ENCODE measurements around the gene ZSCAN21.

ZSCAN21 gene

DNA sequence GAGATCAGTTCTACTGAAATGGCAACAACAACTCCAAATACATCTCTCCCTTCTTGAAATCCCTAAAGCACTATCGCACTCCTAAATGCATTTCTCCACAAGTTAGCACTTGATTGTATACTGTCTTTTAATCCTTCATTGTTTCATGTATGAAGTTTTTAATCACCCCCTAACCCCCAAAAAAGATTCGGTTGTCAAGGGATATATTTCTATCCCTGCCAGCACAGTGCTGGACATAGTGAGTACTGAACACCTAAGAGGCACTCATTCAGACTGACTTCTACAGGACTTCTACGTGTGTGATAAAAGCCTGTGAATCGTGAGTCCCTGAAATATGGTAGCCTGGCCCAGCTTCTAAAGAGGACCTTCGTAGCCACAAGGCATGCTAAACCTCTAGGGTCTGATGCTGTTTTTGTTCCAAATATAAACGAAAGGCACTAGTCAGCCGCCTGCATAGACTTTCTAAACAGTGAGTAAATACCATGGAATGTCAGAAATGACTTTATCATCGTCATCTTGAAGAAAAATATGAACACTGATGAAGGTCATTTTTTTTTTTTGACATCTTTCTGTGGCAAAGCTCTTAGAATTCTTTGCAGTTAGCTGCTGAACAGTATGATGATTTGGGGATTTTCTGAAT, 14.6 kb upstream of the ZSCAN21 start:
- in situ Hi-C loops (cut with HindIII; ENCODE audit: low pct_ligation_motif_present, low sequenced_read_pairs) = no loop called here
- peak; percentile 62 for DNase-seq
- no peak overlapping the region for H3K4me3 ChIP-seq (ENCODE audit: low read depth, low read length)

DNA sequence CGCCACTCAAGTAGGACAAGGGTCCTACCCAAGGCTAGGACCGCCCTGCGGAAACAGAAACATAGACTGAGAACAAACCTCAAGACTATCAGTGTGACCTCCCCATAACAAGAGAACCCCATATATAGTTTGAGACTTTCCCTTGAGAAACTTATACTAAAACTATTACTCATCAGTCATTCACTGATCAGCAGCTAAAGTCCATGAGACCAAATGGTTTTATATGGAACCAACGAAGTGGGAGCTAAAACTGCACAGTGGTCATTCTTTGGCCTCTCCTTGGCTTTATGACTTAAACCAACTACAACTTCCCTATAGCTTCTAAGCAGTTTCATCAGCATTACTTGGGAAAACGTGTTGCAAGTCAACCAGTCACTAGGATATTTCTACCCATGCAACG, 13.7 kb upstream of the ZSCAN21 start:
- no peak for DNase-seq
- in situ Hi-C loops (cut with HindIII; ENCODE audit: low pct_ligation_motif_present, low sequenced_read_pairs) = no loop called here
- H3K27me3 ChIP-seq (replicated peaks) = no peaks in the 10 kb centered on the region
- H3K36me3 ChIP-seq (replicated peaks) = peaks cover 53% of the 10 kb centered on the region
- TF ChIP-seq, protein P1, sequence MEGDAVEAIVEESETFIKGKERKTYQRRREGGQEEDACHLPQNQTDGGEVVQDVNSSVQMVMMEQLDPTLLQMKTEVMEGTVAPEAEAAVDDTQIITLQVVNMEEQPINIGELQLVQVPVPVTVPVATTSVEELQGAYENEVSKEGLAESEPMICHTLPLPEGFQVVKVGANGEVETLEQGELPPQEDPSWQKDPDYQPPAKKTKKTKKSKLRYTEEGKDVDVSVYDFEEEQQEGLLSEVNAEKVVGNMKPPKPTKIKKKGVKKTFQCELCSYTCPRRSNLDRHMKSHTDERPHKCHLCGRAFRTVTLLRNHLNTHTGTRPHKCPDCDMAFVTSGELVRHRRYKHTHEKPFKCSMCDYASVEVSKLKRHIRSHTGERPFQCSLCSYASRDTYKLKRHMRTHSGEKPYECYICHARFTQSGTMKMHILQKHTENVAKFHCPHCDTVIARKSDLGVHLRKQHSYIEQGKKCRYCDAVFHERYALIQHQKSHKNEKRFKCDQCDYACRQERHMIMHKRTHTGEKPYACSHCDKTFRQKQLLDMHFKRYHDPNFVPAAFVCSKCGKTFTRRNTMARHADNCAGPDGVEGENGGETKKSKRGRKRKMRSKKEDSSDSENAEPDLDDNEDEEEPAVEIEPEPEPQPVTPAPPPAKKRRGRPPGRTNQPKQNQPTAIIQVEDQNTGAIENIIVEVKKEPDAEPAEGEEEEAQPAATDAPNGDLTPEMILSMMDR (IDR thresholded peaks at IDR 0.05; ENCODE audit: low read depth, low read length, missing control alignments) = no peak
- no peak overlapping the region for H3K4me3 ChIP-seq (ENCODE audit: low read depth, low read length)
- H3K27ac ChIP-seq = peak overlapping the region; percentile 70

More for the DNA sequence above, 14.6 kb upstream of the ZSCAN21 start:
- TF ChIP-seq, protein P1 (IDR thresholded peaks at IDR 0.05; ENCODE audit: low read depth, low read length, missing control alignments) = no peak
- peak overlapping the region; percentile 70 for H3K27ac ChIP-seq
- H3K36me3 ChIP-seq (replicated peaks) = peaks cover 62% of the 10 kb centered on the region
- H3K27me3 ChIP-seq (replicated peaks) = no peaks in the 10 kb centered on the region

DNA sequence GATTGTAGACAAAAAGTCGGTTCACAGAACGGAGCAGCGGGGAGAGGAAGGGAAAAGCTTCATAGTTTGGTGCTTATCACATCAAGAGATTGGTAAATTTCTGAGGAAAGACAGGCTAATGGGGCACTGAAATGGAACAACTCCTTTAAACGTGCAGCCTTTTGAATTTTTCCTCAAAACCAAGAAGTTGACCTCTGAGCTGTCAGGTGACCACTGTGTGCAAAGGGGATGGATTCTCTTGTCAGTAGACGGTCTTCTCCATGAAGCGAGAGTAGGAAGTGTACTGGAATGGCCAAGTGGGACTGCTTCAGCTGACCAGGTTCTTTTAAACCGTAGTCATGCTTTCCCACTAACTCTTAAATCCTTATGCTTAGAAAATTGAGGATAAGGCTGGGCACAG, 11.2 kb upstream of the ZSCAN21 start:
- Histone ChIP-seq H3K36me3 (replicated peaks) (peaks cover 31% of the 10 kb centered on the region), H3K4me3 (ENCODE audit: low read depth, low read length) (no peak overlapping the region), H3K27ac (no peak overlapping the region), H3K27me3 (replicated peaks) (no peaks in the 10 kb centered on the region)
- no peak for DNase-seq
- in situ Hi-C loops (cut with HindIII; ENCODE audit: low pct_ligation_motif_present, low sequenced_read_pairs) = no loop called here
- TF ChIP-seq, protein P1 (IDR thresholded peaks at IDR 0.05; ENCODE audit: low read depth, low read length, missing control alignments) = no peak

DNA sequence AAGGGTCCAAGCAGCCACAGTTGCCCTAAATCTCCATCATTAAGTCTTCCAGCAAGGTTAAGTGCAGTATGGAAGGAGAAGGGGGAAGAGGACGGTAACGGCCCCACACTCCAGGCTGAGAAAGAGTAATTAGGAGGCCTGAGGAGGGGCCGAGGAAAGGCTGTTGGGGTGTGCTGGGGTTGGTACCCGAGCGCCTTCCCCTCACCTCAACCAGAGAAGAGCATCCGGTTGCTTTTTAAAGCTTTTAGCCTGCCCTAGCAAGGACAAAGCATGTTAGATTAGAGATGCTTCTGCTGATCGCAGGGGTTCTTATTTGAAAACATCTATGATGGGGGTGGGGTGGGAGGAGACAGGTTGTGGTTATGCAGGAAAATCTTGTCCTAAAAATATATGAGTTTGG, 9.0 kb upstream of the ZSCAN21 start:
- no peaks in the 10 kb centered on the region for H3K27me3 ChIP-seq (replicated peaks)
- H3K36me3 ChIP-seq (replicated peaks) = peaks cover 10% of the 10 kb centered on the region
- in situ Hi-C loops (cut with HindIII; ENCODE audit: low pct_ligation_motif_present, low sequenced_read_pairs) = no loop called here
- DNase-seq = no peak
- TF ChIP-seq, protein P1 (IDR thresholded peaks at IDR 0.05; ENCODE audit: low read depth, low read length, missing control alignments) = no peak
- no peak overlapping the region for H3K4me3 ChIP-seq (ENCODE audit: low read depth, low read length)
- H3K27ac ChIP-seq = no peak overlapping the region

DNA sequence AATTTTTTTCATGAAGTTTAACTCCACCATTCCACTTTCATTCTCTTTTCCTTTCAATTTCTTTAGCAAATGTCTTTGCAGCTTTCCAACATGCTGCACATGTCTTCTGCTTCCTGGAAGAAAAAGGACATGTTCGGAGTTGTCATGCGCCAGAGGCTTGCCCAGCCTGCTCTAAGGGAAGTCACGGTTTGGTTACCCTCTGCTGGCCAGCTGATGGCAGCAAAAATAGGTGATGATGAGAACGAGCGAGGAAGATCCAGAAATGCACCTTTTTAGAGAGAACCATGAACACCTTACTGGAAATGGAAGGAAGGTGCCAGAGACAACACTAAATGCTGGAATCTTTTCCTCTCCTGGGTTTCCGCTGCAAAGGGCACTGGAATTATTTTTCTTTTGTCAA, 4.9 kb upstream of the ZSCAN21 start:
- no peak for DNase-seq
- Histone ChIP-seq H3K27ac (no peak overlapping the region), H3K4me3 (ENCODE audit: low read depth, low read length) (no peak overlapping the region), H3K36me3 (replicated peaks) (no peaks in the 10 kb centered on the region), H3K27me3 (replicated peaks) (no peaks in the 10 kb centered on the region)
- TF ChIP-seq, protein P1 (IDR thresholded peaks at IDR 0.05; ENCODE audit: low read depth, low read length, missing control alignments) = peak; percentile 15
- in situ Hi-C loops (cut with HindIII; ENCODE audit: low pct_ligation_motif_present, low sequenced_read_pairs) = no loop called here

DNA sequence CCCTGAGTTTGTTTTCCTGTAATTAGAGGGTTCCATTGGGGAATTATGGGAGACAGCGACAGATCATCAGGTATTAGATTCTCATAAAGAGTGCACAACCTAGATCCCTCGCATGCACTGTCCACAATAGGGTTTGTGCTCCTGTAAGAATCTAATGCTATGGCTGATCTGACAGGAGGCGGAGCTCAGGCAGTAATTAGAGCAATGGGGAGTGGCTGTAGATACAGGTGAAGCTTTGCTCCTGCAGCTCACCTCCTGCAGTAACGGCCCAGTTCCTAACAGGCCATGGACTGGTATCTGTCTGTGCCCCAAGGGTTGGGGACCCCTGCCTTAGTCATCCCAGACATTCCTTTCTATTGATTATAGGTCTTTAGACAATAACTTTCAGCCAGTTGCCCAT, 894 bp upstream of the ZSCAN21 start:
- H3K27ac ChIP-seq = no peak overlapping the region
- DNase-seq = no peak
- in situ Hi-C loops (cut with HindIII; ENCODE audit: low pct_ligation_motif_present, low sequenced_read_pairs) = no loop called here
- TF ChIP-seq, protein P1 (IDR thresholded peaks at IDR 0.05; ENCODE audit: low read depth, low read length, missing control alignments) = no peak
- no peaks in the 10 kb centered on the region for H3K36me3 ChIP-seq (replicated peaks)
- H3K27me3 ChIP-seq (replicated peaks) = no peaks in the 10 kb centered on the region
- H3K4me3 ChIP-seq (ENCODE audit: low read depth, low read length) = no peak overlapping the region

Data from brain microvascular endothelial cell (primary cell).